ENCODE data around the gene SMARCA4.

Gene SMARCA4

DNA sequence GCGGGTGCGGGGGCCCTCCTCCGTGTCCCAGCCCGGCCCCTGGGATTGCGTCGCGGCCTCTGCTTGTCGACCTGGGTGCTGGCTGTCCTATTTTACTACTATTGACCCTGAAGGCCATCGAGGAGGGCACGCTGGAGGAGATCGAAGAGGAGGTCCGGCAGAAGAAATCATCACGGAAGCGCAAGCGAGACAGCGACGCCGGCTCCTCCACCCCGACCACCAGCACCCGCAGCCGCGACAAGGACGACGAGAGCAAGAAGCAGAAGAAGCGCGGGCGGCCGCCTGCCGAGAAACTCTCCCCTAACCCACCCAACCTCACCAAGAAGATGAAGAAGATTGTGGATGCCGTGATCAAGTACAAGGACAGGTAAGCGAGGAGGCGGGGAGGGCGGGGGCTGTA is 80.4 kb downstream of the SMARCA4 start:
- Histone ChIP-seq H3K4me1 (ENCODE audit: control extremely low read depth in 1 of 4, control insufficient read depth in 4 of 4, insufficient read depth in 4 of 4, low read length in 3 of 4) (no peaks in the 10 kb centered on the region), H3K36me3 (ENCODE audit: control insufficient read depth in 4 of 4, insufficient read depth in 4 of 4, low read length in 3 of 4) (peaks cover 13 to 75% (median 52%) of the 10 kb centered on the region in 4 experiments), H3K9me3 (ENCODE audit: control extremely low read depth in 1 of 5, control insufficient read depth in 4 of 5, insufficient read depth in 2 of 5, low read depth in 1 of 5, low read length in 4 of 5) (no peaks in the 10 kb centered on the region), H3K27ac (ENCODE audit: insufficient read depth in 1 of 2, low read depth in 1 of 2, low read length in 2 of 2, poor library complexity in 1 of 2, severe bottlenecking in 2 of 2) (no peak overlapping the region), H3K4me3 (ENCODE audit: control insufficient read depth in 1 of 7, extremely low read depth in 1 of 7, insufficient read depth in 4 of 7, low read depth in 2 of 7, low read length in 6 of 7) (no peak overlapping the region), H3K27me3 (replicated peaks in 2 of 5; ENCODE audit: control insufficient read depth in 4 of 5, insufficient read depth in 5 of 5, low read length in 4 of 5) (no peaks in the 10 kb centered on the region)
- ChIA-PET POLR2A (no interaction called here), CTCF (interaction anchor here (1.7 kb wide), 1 partner anchor 85 kb away, joined by 5 read pairs; no protein-coding TSS in a partner anchor)
- WGBS (ENCODE audit: insufficient coverage), result 97% methylated on average over 20 of the region's 33 CpGs
- no peak for DNase-seq

DNA sequence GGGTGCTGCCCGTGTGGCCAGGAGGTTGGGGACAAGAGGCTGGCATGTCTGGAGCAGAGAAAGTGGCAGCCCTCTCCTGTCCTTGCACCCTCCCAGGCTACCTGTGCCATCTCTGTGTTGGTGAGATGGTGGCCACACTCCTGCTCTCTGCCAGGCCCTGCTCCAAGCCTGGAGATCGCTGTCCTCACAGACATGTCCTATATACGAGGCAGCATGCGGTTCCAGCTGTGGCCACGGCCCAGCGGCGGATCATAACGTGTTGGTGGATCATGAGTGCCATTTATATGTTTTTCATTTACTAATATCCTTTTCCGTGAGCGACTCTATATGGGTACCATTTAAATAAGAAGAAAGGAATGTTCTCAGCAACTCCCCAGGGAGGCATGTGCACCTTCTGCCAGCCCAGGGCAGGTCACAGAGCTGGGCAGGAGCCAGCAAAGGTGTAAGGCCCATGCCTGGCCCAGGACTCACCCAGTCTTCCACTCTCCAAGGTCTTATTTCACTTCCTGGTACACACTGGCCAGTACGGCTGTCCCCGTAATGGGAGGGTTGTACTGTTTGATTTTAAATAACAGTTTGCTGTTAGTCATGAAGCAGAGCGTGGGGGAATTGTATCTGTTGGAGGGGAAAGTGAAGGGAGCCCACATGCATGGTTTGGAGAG is 81.3 kb downstream of the SMARCA4 start:
- peaks cover 13 to 71% (median 54%) of the 10 kb centered on the region in 4 experiments for H3K36me3 ChIP-seq (ENCODE audit: control insufficient read depth in 4 of 4, insufficient read depth in 4 of 4, low read length in 3 of 4)
- no peak for DNase-seq
- 96% methylated on average over 5 of the region's 13 CpGs for WGBS (ENCODE audit: insufficient coverage)
- H3K4me1 ChIP-seq (ENCODE audit: control extremely low read depth in 1 of 4, control insufficient read depth in 4 of 4, insufficient read depth in 4 of 4, low read length in 3 of 4), result no peaks in the 10 kb centered on the region
- no peaks in the 10 kb centered on the region for H3K9me3 ChIP-seq (ENCODE audit: control extremely low read depth in 1 of 5, control insufficient read depth in 4 of 5, insufficient read depth in 2 of 5, low read depth in 1 of 5, low read length in 4 of 5)
- no peak overlapping the region for H3K4me3 ChIP-seq (ENCODE audit: control insufficient read depth in 1 of 7, extremely low read depth in 1 of 7, insufficient read depth in 4 of 7, low read depth in 2 of 7, low read length in 6 of 7)
- no peaks in the 10 kb centered on the region for H3K27me3 ChIP-seq (replicated peaks in 2 of 5; ENCODE audit: control insufficient read depth in 4 of 5, insufficient read depth in 5 of 5, low read length in 4 of 5)
- H3K27ac ChIP-seq (ENCODE audit: insufficient read depth in 1 of 2, low read depth in 1 of 2, low read length in 2 of 2, poor library complexity in 1 of 2, severe bottlenecking in 2 of 2), result no peak overlapping the region
- ChIA-PET POLR2A (no interaction called here), CTCF (no interaction called here)

DNA sequence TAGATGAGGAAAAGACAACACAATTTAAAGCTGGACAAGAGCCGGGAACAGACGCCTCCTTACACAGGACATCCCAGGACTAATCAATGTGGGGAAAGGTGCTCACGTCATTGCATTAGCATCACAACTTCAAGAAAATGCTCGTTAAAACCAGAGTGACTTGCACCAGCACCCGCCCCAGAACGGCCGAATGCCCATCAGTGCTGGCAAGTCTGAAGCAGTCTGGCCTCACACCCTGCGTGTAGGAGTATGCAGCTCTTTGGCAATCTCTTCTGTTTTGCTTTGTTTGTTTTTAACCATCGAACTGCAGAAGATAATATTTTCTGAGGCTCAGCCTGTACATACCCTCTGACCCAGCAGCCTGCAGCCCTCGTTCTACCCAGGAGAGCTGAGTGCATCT is 83.6 kb downstream of the SMARCA4 start:
- DNase-seq, result no peak
- Histone ChIP-seq H3K4me3 (ENCODE audit: control insufficient read depth in 1 of 7, extremely low read depth in 1 of 7, insufficient read depth in 4 of 7, low read depth in 2 of 7, low read length in 6 of 7) (no peak overlapping the region), H3K36me3 (ENCODE audit: control insufficient read depth in 4 of 4, insufficient read depth in 4 of 4, low read length in 3 of 4) (peaks cover 10 to 60% (median 44%) of the 10 kb centered on the region in 4 experiments), H3K4me1 (ENCODE audit: control extremely low read depth in 1 of 4, control insufficient read depth in 4 of 4, insufficient read depth in 4 of 4, low read length in 3 of 4) (peaks cover 0 to 13% (median 11%) of the 10 kb centered on the region in 4 experiments), H3K9me3 (ENCODE audit: control extremely low read depth in 1 of 5, control insufficient read depth in 4 of 5, insufficient read depth in 2 of 5, low read depth in 1 of 5, low read length in 4 of 5) (no peaks in the 10 kb centered on the region), H3K27ac (ENCODE audit: insufficient read depth in 1 of 2, low read depth in 1 of 2, low read length in 2 of 2, poor library complexity in 1 of 2, severe bottlenecking in 2 of 2) (no peak overlapping the region), H3K27me3 (replicated peaks in 2 of 5; ENCODE audit: control insufficient read depth in 4 of 5, insufficient read depth in 5 of 5, low read length in 4 of 5) (no peaks in the 10 kb centered on the region)
- 98% methylated on average over 9 of the region's 10 CpGs for WGBS (ENCODE audit: insufficient coverage)
- ChIA-PET CTCF (interaction anchor here (1.1 to 1.8 kb wide), 2 partner anchors 108 to 114 kb away, joined by 3 to 5 read pairs; no protein-coding TSS in a partner anchor), POLR2A (no interaction called here)

DNA sequence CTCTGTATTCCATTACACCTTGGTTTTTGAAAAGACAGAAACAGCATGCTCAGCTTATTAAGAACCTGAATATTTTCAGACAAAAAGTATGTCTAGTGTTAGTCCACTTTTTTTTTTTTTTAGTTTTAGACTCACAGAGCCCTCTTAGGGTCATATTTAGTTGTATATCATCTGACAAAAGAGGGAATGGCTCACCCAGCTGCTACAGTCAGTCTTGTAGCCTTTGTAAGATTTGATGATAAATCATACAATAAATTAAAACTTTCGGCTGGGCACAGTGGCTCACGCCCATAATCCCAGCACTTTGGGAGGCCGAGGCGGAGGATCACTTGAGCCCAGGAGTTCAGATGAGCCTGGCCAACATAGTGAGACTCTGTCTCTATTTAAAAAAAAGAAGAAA is 84.7 kb downstream of the SMARCA4 start:
- no peak overlapping the region for H3K4me3 ChIP-seq (ENCODE audit: control insufficient read depth in 1 of 7, extremely low read depth in 1 of 7, insufficient read depth in 4 of 7, low read depth in 2 of 7, low read length in 6 of 7)
- no peaks in the 10 kb centered on the region for H3K27me3 ChIP-seq (replicated peaks in 2 of 5; ENCODE audit: control insufficient read depth in 4 of 5, insufficient read depth in 5 of 5, low read length in 4 of 5)
- 93% methylated on average over 4 of the region's 4 CpGs for WGBS (ENCODE audit: insufficient coverage)
- ChIA-PET CTCF (interaction anchor here (1.8 kb wide), 1 partner anchor 115 kb away, joined by 5 read pairs; no protein-coding TSS in a partner anchor), POLR2A (no interaction called here)
- peaks cover 0 to 15% (median 13%) of the 10 kb centered on the region in 4 experiments for H3K4me1 ChIP-seq (ENCODE audit: control extremely low read depth in 1 of 4, control insufficient read depth in 4 of 4, insufficient read depth in 4 of 4, low read length in 3 of 4)
- peaks cover 11 to 68% (median 47%) of the 10 kb centered on the region in 4 experiments for H3K36me3 ChIP-seq (ENCODE audit: control insufficient read depth in 4 of 4, insufficient read depth in 4 of 4, low read length in 3 of 4)
- H3K9me3 ChIP-seq (ENCODE audit: control extremely low read depth in 1 of 5, control insufficient read depth in 4 of 5, insufficient read depth in 2 of 5, low read depth in 1 of 5, low read length in 4 of 5), result no peaks in the 10 kb centered on the region
- DNase-seq, result no peak
- H3K27ac ChIP-seq (ENCODE audit: insufficient read depth in 1 of 2, low read depth in 1 of 2, low read length in 2 of 2, poor library complexity in 1 of 2, severe bottlenecking in 2 of 2), result no peak overlapping the region

DNA sequence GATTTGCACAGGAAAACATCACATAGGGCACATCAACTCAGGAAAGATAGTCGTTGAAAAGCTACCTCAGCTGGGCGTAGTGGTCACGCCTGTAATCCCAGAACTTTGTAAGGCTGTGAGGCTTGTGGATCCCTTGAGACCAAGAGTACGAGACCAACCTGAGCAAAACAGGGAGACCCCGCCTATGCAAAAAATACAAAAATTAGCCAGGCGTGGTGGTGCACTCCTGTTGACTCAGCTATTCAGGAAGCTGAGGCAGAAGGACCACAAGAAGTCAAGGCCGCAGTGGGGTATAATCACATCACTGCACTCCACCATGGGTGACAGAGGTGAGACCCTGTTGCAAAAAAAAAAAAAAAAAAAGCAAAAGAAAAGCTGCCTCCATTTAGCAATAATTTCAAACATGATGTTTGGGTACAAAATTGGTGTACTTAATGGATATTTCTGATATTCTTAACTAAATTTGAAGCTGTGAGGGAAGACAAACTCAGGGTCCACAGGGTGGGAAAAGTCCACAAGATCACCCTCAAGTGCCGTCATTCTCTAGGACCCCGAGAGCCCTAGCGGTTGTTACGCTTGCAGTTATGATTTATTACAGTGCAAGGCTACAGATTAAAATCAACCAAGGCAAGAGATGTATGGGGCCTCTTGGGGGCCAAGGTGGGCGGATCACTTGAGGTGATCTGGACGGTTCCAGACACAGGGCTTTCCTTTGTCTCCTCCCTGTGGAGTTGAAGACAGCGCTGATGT is 86.0 kb downstream of the SMARCA4 start:
- H3K4me1 ChIP-seq (ENCODE audit: control extremely low read depth in 1 of 4, control insufficient read depth in 4 of 4, insufficient read depth in 4 of 4, low read length in 3 of 4), result peaks cover 0 to 15% (median 13%) of the 10 kb centered on the region in 4 experiments
- H3K9me3 ChIP-seq (ENCODE audit: control extremely low read depth in 1 of 5, control insufficient read depth in 4 of 5, insufficient read depth in 2 of 5, low read depth in 1 of 5, low read length in 4 of 5), result no peaks in the 10 kb centered on the region
- DNase-seq, result no peak
- ChIA-PET POLR2A (no interaction called here), CTCF (no interaction called here)
- H3K27me3 ChIP-seq (replicated peaks in 2 of 5; ENCODE audit: control insufficient read depth in 4 of 5, insufficient read depth in 5 of 5, low read length in 4 of 5), result no peaks in the 10 kb centered on the region
- H3K36me3 ChIP-seq (ENCODE audit: control insufficient read depth in 4 of 4, insufficient read depth in 4 of 4, low read length in 3 of 4), result peaks cover 7 to 64% (median 41%) of the 10 kb centered on the region in 4 experiments
- WGBS (ENCODE audit: insufficient coverage), result 97% methylated on average over 14 of the region's 14 CpGs
- no peak overlapping the region for H3K4me3 ChIP-seq (ENCODE audit: control insufficient read depth in 1 of 7, extremely low read depth in 1 of 7, insufficient read depth in 4 of 7, low read depth in 2 of 7, low read length in 6 of 7)
- no peak overlapping the region for H3K27ac ChIP-seq (ENCODE audit: insufficient read depth in 1 of 2, low read depth in 1 of 2, low read length in 2 of 2, poor library complexity in 1 of 2, severe bottlenecking in 2 of 2)

DNA sequence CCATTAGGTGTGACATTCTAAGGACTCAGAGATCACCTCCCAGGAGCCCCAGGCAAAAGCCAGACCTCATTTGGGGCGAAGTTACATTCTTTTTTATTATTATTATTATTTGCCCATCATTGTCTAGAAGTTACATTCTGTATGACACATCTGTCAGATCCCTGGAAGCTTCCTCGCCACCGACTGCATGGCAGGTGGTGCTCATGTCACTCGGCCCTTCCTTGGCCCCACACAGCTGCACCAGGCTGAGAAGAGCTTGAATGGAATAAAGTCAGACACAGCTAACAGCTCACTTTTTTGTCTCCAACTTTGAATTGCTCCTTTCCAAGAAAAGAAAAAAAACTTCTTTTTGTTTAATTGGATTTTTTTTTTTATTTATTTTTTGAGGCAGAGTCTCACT is 87.0 kb downstream of the SMARCA4 start:
- DNase-seq, result no peak
- peaks cover 0 to 15% (median 13%) of the 10 kb centered on the region in 4 experiments for H3K4me1 ChIP-seq (ENCODE audit: control extremely low read depth in 1 of 4, control insufficient read depth in 4 of 4, insufficient read depth in 4 of 4, low read length in 3 of 4)
- ChIA-PET CTCF (interaction anchor here (1.3 kb wide), 1 partner anchor 18 kb away, joined by 3 read pairs; no protein-coding TSS in a partner anchor), POLR2A (interaction anchor here (0.6 kb wide), 2 partner anchors 44 to 88 kb away, joined by 3 read pairs; no protein-coding TSS in a partner anchor)
- no peak overlapping the region for H3K4me3 ChIP-seq (ENCODE audit: control insufficient read depth in 1 of 7, extremely low read depth in 1 of 7, insufficient read depth in 4 of 7, low read depth in 2 of 7, low read length in 6 of 7)
- H3K27me3 ChIP-seq (replicated peaks in 2 of 5; ENCODE audit: control insufficient read depth in 4 of 5, insufficient read depth in 5 of 5, low read length in 4 of 5), result no peaks in the 10 kb centered on the region
- H3K36me3 ChIP-seq (ENCODE audit: control insufficient read depth in 4 of 4, insufficient read depth in 4 of 4, low read length in 3 of 4), result peaks cover 2 to 60% (median 34%) of the 10 kb centered on the region in 4 experiments
- no peak overlapping the region for H3K27ac ChIP-seq (ENCODE audit: insufficient read depth in 1 of 2, low read depth in 1 of 2, low read length in 2 of 2, poor library complexity in 1 of 2, severe bottlenecking in 2 of 2)
- WGBS (ENCODE audit: insufficient coverage), result 100% methylated on average over 3 of the region's 4 CpGs
- H3K9me3 ChIP-seq (ENCODE audit: control extremely low read depth in 1 of 5, control insufficient read depth in 4 of 5, insufficient read depth in 2 of 5, low read depth in 1 of 5, low read length in 4 of 5), result no peaks in the 10 kb centered on the region
